Parathyroid adenoma (tissue), 2 donors: ENCODE results near the gene GUCY1A2.
"Not testable (repeated sequence)": the region's sequence is repeated elsewhere in the genome, so short reads cannot be mapped to it uniquely, and the experiment has no call there.

Source experiments
- H2AFZ ChIP-seq: fragments of 300-600 bp; sonication (generic); one replicate; pipeline ENCODE4 v1.7.0; 2017; ENCODE audit warnings: antibody characterized with exemption, mild to moderate bottlenecking
- H3K27ac ChIP-seq: fragments of 300-600 bp; sonication (generic); one replicate; pipeline ENCODE4 v1.7.0; 2017
- H3K27me3 ChIP-seq: fragments of 300-600 bp; sonication (generic); one replicate; pipeline ENCODE4 v1.7.0; 2017; ENCODE audit warnings: low read length; ENCODE audit not compliant: control insufficient read depth, insufficient read depth
- H3K36me3 ChIP-seq: fragments of 300-600 bp; sonication (generic); one replicate; pipeline ENCODE4 v1.7.0; 2017; ENCODE audit warnings: low read length; ENCODE audit not compliant: control insufficient read depth, insufficient read depth
- H3K4me1 ChIP-seq: fragments of 300-600 bp; sonication (generic); one replicate; pipeline ENCODE4 v1.7.0; 2017; ENCODE audit warnings: control low read depth
- H3K4me2 ChIP-seq: fragments of 300-600 bp; sonication (generic); one replicate; pipeline ENCODE4 v1.7.0; 2017; ENCODE audit warnings: low read length
- H3K4me3 ChIP-seq: fragments of 300-600 bp; sonication (generic); one replicate; pipeline ENCODE4 v1.7.0; 2017; ENCODE audit warnings: low read depth, low read length
- H3K79me2 ChIP-seq: fragments of 300-600 bp; sonication (generic); one replicate; pipeline ENCODE4 v1.7.0; 2017; ENCODE audit warnings: control low read depth
- H3K9ac ChIP-seq: fragments of 300-600 bp; sonication (generic); one replicate; pipeline ENCODE4 v1.7.0; 2017; ENCODE audit warnings: mild to moderate bottlenecking
- H3K9me3 ChIP-seq: fragments of 300-600 bp; sonication (generic); one replicate; pipeline ENCODE4 v1.7.0; 2017; ENCODE audit warnings: low read length; ENCODE audit not compliant: control insufficient read depth
- TF ChIP-seq, protein P1 (sequence below): fragments of 300-600 bp; sonication (generic); IDR thresholded peaks from one replicate; pipeline ENCODE4 v1.7.0; 2017; ENCODE audit warnings: antibody characterized with exemption, mild to moderate bottlenecking
- donor health status: primary hyperparathyroidism.

The GUCY1A2 gene

DNA sequence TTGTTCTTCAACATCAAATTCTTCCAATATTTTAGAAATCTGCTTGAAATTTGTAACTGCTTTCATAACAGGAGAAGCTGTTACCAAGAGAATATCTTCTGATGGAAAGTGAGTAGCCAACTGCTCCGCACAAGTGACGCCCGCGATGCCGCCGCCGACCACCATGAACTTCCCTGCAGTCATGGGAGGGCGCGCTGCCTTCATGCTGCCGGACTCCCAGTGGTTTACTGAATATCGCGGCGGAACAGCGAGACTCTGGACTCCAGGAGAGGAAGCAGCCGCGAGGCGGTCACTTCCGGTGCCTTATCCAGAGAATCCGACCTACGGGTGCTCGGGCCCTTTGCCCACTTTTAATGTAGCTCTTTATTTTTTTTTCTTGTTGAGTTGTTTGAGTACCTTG is 190.6 kb downstream of the GUCY1A2 start:
- H3K4me2 ChIP-seq: no peak overlapping the region
- H3K4me1 ChIP-seq: no peaks in the 10 kb centered on the region
- H3K9me3 ChIP-seq: no peaks in the 10 kb centered on the region
- no peaks in the 10 kb centered on the region for H3K27me3 ChIP-seq
- TF ChIP-seq, protein P1, sequence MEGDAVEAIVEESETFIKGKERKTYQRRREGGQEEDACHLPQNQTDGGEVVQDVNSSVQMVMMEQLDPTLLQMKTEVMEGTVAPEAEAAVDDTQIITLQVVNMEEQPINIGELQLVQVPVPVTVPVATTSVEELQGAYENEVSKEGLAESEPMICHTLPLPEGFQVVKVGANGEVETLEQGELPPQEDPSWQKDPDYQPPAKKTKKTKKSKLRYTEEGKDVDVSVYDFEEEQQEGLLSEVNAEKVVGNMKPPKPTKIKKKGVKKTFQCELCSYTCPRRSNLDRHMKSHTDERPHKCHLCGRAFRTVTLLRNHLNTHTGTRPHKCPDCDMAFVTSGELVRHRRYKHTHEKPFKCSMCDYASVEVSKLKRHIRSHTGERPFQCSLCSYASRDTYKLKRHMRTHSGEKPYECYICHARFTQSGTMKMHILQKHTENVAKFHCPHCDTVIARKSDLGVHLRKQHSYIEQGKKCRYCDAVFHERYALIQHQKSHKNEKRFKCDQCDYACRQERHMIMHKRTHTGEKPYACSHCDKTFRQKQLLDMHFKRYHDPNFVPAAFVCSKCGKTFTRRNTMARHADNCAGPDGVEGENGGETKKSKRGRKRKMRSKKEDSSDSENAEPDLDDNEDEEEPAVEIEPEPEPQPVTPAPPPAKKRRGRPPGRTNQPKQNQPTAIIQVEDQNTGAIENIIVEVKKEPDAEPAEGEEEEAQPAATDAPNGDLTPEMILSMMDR: no peak
- H3K27ac ChIP-seq: no peak overlapping the region
- H3K36me3 ChIP-seq: no peaks in the 10 kb centered on the region
- no peak overlapping the region for H2AFZ ChIP-seq
- no peaks in the 10 kb centered on the region for H3K79me2 ChIP-seq
- H3K4me3 ChIP-seq: no peak overlapping the region
- no peak overlapping the region for H3K9ac ChIP-seq

DNA sequence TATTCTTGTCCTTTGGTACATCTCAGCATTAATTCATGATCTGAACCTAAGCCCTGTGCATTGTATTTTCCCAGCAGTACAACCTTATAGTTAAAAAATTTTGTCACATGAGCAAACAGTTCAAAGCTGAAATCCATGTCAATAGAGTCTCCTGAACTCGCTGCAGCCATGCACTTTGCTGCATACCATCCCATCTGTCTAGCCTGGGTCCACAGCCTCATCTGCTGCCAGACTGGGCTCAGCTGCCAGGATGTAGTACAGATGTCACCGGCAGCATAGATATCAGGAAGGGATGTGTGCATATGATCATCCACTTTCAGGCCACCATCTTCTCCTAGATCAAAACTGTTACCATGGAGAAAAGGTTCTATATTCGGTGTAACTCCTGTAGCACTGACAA is 191.7 kb downstream of the GUCY1A2 start:
- not testable (repeated sequence) for H3K9me3 ChIP-seq, H3K36me3 ChIP-seq, H3K4me2 ChIP-seq, H3K27me3 ChIP-seq, H2AFZ ChIP-seq, H3K27ac ChIP-seq, H3K9ac ChIP-seq, H3K79me2 ChIP-seq, H3K4me1 ChIP-seq, H3K4me3 ChIP-seq

DNA sequence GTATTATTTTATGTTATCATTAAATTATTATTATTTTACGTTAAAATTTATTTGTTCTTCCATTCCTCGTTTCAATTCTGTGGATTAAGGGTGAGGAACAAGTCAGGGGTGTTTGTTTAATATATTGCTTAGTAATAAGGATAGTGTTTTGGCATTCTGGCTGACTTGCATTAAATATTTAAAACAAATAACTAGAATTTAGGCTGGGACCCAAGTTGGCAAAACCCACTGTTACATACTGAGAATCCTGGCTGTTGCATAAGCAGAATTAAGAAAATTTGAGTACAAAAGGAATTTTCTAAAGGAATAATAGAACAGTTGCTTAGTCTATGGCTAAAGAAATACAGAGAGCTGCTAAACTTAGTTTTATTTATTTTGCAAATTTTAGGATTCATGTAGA is 196.4 kb downstream of the GUCY1A2 start:
- Histone ChIP-seq H3K27me3 (no peaks in the 10 kb centered on the region), H3K79me2 (no peaks in the 10 kb centered on the region), H3K9ac (no peak overlapping the region), H3K4me1 (no peaks in the 10 kb centered on the region), H2AFZ (no peak overlapping the region), H3K27ac (no peak overlapping the region), H3K4me3 (no peak overlapping the region), H3K4me2 (no peak overlapping the region), H3K9me3 (no peaks in the 10 kb centered on the region), H3K36me3 (no peaks in the 10 kb centered on the region)
- TF ChIP-seq, protein P1: no peak

DNA sequence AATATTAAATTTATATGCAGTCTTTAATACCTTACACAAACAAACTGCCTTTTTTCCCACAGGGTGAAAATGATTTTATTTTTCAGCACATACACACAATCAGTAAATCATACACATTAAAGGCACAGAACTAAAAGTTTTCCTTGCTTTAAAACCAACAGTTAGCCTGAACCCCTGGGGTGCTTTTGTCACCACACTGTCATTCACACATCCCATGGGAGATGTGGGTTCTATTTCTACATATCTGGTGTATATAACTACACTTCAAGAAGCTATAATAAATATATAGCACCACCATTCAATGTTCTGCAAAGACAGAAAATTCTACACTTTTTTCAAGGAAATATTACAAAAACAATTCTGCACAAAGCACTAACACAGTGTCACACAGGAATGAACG is 197.0 kb downstream of the GUCY1A2 start:
- H3K27ac ChIP-seq: no peak overlapping the region
- TF ChIP-seq, protein P1: no peak
- no peaks in the 10 kb centered on the region for H3K36me3 ChIP-seq
- no peak overlapping the region for H3K9ac ChIP-seq
- no peak overlapping the region for H3K4me2 ChIP-seq
- H3K27me3 ChIP-seq: no peaks in the 10 kb centered on the region
- H3K4me1 ChIP-seq: no peaks in the 10 kb centered on the region
- H2AFZ ChIP-seq: no peak overlapping the region
- H3K79me2 ChIP-seq: no peaks in the 10 kb centered on the region
- no peaks in the 10 kb centered on the region for H3K9me3 ChIP-seq
- H3K4me3 ChIP-seq: no peak overlapping the region

DNA sequence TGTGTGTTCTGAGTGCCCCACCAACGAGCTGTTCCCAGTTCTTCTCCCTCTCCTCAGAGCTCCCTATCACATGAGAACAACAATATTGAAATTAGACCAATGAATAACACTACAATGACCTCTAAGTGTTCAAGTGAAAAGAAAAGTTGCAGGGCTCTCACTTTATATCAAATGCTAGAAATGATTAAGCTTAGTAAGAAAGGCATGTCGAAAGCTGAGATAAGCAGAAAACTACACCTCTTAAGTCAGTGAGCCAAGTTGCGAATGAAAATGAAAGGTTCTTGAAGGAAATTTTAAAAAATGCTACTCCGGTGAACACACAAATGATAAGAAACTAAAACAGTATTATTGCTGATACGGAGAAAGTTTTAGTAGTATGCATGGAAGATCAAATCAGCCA is 199.8 kb downstream of the GUCY1A2 start:
- Histone ChIP-seq H3K36me3 (no peaks in the 10 kb centered on the region), H2AFZ (peak overlapping the region; percentile 33), H3K27me3 (no peaks in the 10 kb centered on the region), H3K27ac (peak overlapping the region; percentile 29), H3K4me2 (no peak overlapping the region), H3K4me3 (no peak overlapping the region), H3K4me1 (no peaks in the 10 kb centered on the region), H3K9me3 (no peaks in the 10 kb centered on the region), H3K79me2 (no peaks in the 10 kb centered on the region), H3K9ac (no peak overlapping the region)
- TF ChIP-seq, protein P1: no peak
